DND-41 (cell line): ENCODE data around the gene MRPS18A.

Source experiments
- CTCF ChIP-seq: IDR thresholded peaks from 2 replicates; pipeline ENCODE4 v1.5.1; 2012; ENCODE audit warnings: borderline replicate concordance, low read length, moderate library complexity, mild to moderate bottlenecking; ENCODE audit not compliant: poor library complexity, severe bottlenecking; ENCODE audit errors: extremely low read depth
- EZH2 ChIP-seq: IDR thresholded peaks from 3 replicates; pipeline ENCODE4 v1.6.1; 2012; ENCODE audit warnings: borderline replicate concordance, low read depth, mild to moderate bottlenecking, moderate library complexity, low read length, inconsistent platforms; ENCODE audit not compliant: severe bottlenecking

- TF ChIP-seq CTCF (no peak), EZH2 (no peak)
These were observed 57.9 kb downstream of the MRPS18A start for GRCh38 chr6:43629505-43630300.
